Prostate gland (tissue), 2 donors: ENCODE results near the gene RBFOX2. TPM values are rescaled to one million over a fixed set of nuclear protein-coding genes. Genes with fewer than 3 reads are reported as not detected.

Source experiments
- DNase-seq: peaks from one replicate; pipeline ENCODE4 v3.0.0-alpha.2; 2019; ENCODE audit warnings: low spot score
- H3K27ac ChIP-seq, 2 donors: fragments of 200-600 bp; sonication (generic); 2 replicates each; pipeline ENCODE4 v1.5.1; 2017 to 2019
- H3K27me3 ChIP-seq: fragments of 200-600 bp; sonication (generic); replicated peaks from 2 replicates; pipeline ENCODE4 v1.5.1; 2019; ENCODE audit not compliant: insufficient read depth
- H3K36me3 ChIP-seq, 2 donors: fragments of 200-600 bp; sonication (generic); 1 replicate in 1 of 2; 2 replicates in 1 of 2; pipeline versions ENCODE4 v1.5.1 to v1.8.1; 2017 to 2019
- H3K4me1 ChIP-seq: fragments of 200-600 bp; sonication (generic); replicated peaks from 2 replicates; pipeline ENCODE4 v1.5.1; 2019
- H3K4me3 ChIP-seq, 2 donors: fragments of 200-600 bp; sonication (generic); 2 replicates each; pipeline ENCODE4 v1.5.1; 2017 to 2019
- H3K9me3 ChIP-seq: fragments of 200-600 bp; sonication (generic); 2 replicates; pipeline ENCODE4 v1.5.1; 2017
- CTCF ChIP-seq, 4 experiments: fragments of 200-600 bp in 2 of 4; fragments of 450-650 bp in 2 of 4; sonication (generic) in 2 of 4; IDR thresholded peaks; 1 replicate in 3 of 4; 2 replicates in 1 of 4; pipeline ENCODE4 v1.5.1; 2016 to 2019; ENCODE audit warnings: antibody characterized with exemption in 4 of 4, mild to moderate bottlenecking in 2 of 4, moderate library complexity in 2 of 4
- POLR2A ChIP-seq: fragments of 450-650 bp; IDR thresholded peaks from one replicate; pipeline ENCODE4 v1.6.1; 2016; ENCODE audit warnings: antibody characterized with exemption, mild to moderate bottlenecking
- POLR2AphosphoS5 ChIP-seq: sonication (generic); formaldehyde crosslinking; IDR thresholded peaks from one replicate; pipeline ENCODE4 v1.6.1; 2017; ENCODE audit warnings: antibody characterized with exemption
- WGBS: methylation state at CpG from one replicate; pipeline ENCODE4 v1.1.5; 2018; 5-methylcytosine and 5-hydroxymethylcytosine counted together
- intact Hi-C: fragments of 100-400 bp; cut with DNase I; formaldehyde crosslinking; loops from one replicate; pipeline ENCODE4 v1.14.2; 2022
- total RNA-seq, 2 donors: library from RNA; depleted of rRNA; stranded (reverse); fragments of >200 nt; gene quantifications; one replicate each; pipeline ENCODE4 v1.1.0, GENCODE V29; 2016

The RBFOX2 gene
- total RNA-seq, 2 donors from 2014 or later = 59.8 to 79.4 TPM

- TF ChIP-seq POLR2AphosphoS5 (no peak), CTCF (IDR thresholded peaks at IDR 0.05) (no peak), POLR2A (no peak)
- Histone ChIP-seq H3K36me3 (no peaks in the 10 kb centered on the region), H3K4me3 (no peak overlapping the region), H3K4me1 (no peaks in the 10 kb centered on the region), H3K27ac (no peak overlapping the region), H3K27me3 (no peaks in the 10 kb centered on the region), H3K9me3 (no peaks in the 10 kb centered on the region)
- DNase-seq = no peak
- WGBS = 72% methylated on average over 7 of the region's 7 CpGs
- intact Hi-C loops = no loop called here
Measured at GRCh38 chr22:36002084-36002483, 26.5 kb downstream of the RBFOX2 start.

GRCh38 chr22:35998748-35999147 lies 29.9 kb downstream of the RBFOX2 start:
- Histone ChIP-seq H3K4me1 (no peaks in the 10 kb centered on the region), H3K36me3 (no peaks in the 10 kb centered on the region)
- WGBS = 95% methylated on average over 3 of the region's 3 CpGs

GRCh38 chr22:35997438-35997837 lies 31.2 kb downstream of the RBFOX2 start:
- Histone ChIP-seq H3K27me3 (no peaks in the 10 kb centered on the region), H3K36me3 (no peaks in the 10 kb centered on the region), H3K4me3 (no peak overlapping the region), H3K27ac (no peak overlapping the region), H3K4me1 (no peaks in the 10 kb centered on the region), H3K9me3 (no peaks in the 10 kb centered on the region)
- TF ChIP-seq POLR2A = no peak
- no peak for TF ChIP-seq CTCF (IDR thresholded peaks at IDR 0.05)
- TF ChIP-seq POLR2AphosphoS5 = no peak
- 80% methylated on average over 3 of the region's 3 CpGs for WGBS
- DNase-seq = no peak
- intact Hi-C loops = no loop called here

More at GRCh38 chr22:35998748-35999147, 29.9 kb downstream of the RBFOX2 start:
- no peaks in the 10 kb centered on the region for H3K9me3 ChIP-seq
- H3K4me3 ChIP-seq = no peak overlapping the region
- no peak for DNase-seq
- H3K27me3 ChIP-seq = no peaks in the 10 kb centered on the region
- intact Hi-C loops = no loop called here
- TF ChIP-seq POLR2AphosphoS5 (no peak), POLR2A (no peak), CTCF (IDR thresholded peaks at IDR 0.05) (no peak)
- H3K27ac ChIP-seq = no peak overlapping the region

- WGBS = 23% methylated on average over 1 of the region's 1 CpG
- no peaks in the 10 kb centered on the region for H3K4me1 ChIP-seq
- no peak overlapping the region for H3K27ac ChIP-seq
- no peaks in the 10 kb centered on the region for H3K9me3 ChIP-seq
- no peak for DNase-seq
- H3K4me3 ChIP-seq = no peak overlapping the region
- intact Hi-C loops = no loop called here
- H3K36me3 ChIP-seq = no peaks in the 10 kb centered on the region
- TF ChIP-seq POLR2A (no peak), POLR2AphosphoS5 (no peak), CTCF (IDR thresholded peaks at IDR 0.05) (no peak)
- no peaks in the 10 kb centered on the region for H3K27me3 ChIP-seq
Measured at GRCh38 chr22:35996596-35996995, 32.0 kb downstream of the RBFOX2 start.

GRCh38 chr22:35995772-35996171 lies 32.9 kb downstream of the RBFOX2 start:
- 20% methylated on average over 2 of the region's 2 CpGs for WGBS
- H3K9me3 ChIP-seq = no peaks in the 10 kb centered on the region
- H3K27ac ChIP-seq = peak overlapping the region; percentile 25 to 51
- intact Hi-C loops = no loop called here
- no peaks in the 10 kb centered on the region for H3K27me3 ChIP-seq
- no peak for TF ChIP-seq POLR2AphosphoS5
- TF ChIP-seq CTCF (IDR thresholded peaks at IDR 0.05) = no peak
- no peak for TF ChIP-seq POLR2A
- no peaks in the 10 kb centered on the region for H3K36me3 ChIP-seq
- no peak overlapping the region for H3K4me3 ChIP-seq
- no peak for DNase-seq
- H3K4me1 ChIP-seq = no peaks in the 10 kb centered on the region
